Natural killer cell (primary cell): ENCODE data around the gene UTP11. TPM values are rescaled to one million over a fixed set of nuclear protein-coding genes. Genes with fewer than 3 reads are reported as not detected.
A peak's percentile ranks its signal among the peaks of the same experiment; 100 is the strongest.

Experiments used
- ATAC-seq, 3 donors: fragments of 150-1000 bp in 2 of 3; fragments of 200-7000 bp in 1 of 3; cut with Tn5 transposase; 1 replicate in 1 of 3; 2 replicates in 2 of 3; pipeline ENCODE4 v1.10.0; 2021; ENCODE audit warnings: mild to moderate bottlenecking in 2 of 3, moderate library complexity in 2 of 3
- DNase-seq, 2 donors: peaks; one replicate each; pipeline versions ENCODE4 v3.0.0 to v3.0.0-alpha.2; 2013 to 2021; ENCODE audit warnings: mixed read lengths in 1 of 2
- H3K27ac ChIP-seq: one replicate; pipeline ENCODE4 v1.5.1; 2013; ENCODE audit warnings: mild to moderate bottlenecking, low read length
- H3K27me3 ChIP-seq: one replicate; pipeline ENCODE4 v1.6.1; 2013; ENCODE audit warnings: low read length; ENCODE audit not compliant: control insufficient read depth, insufficient read depth
- H3K36me3 ChIP-seq: one replicate; pipeline ENCODE4 v1.6.1; 2013; ENCODE audit warnings: low read length; ENCODE audit not compliant: control insufficient read depth, insufficient read depth
- H3K4me1 ChIP-seq: one replicate; pipeline ENCODE4 v1.6.1; 2013; ENCODE audit warnings: low read length; ENCODE audit not compliant: control insufficient read depth, insufficient read depth
- H3K4me3 ChIP-seq: one replicate; pipeline ENCODE4 v1.5.1; 2013; ENCODE audit warnings: low read length
- H3K9me3 ChIP-seq: one replicate; pipeline ENCODE4 v1.6.1; 2013; ENCODE audit warnings: low read length; ENCODE audit not compliant: control insufficient read depth, insufficient read depth
- H3K27ac Mint-ChIP-seq, 2 donors: one replicate each; pipeline ENCODE4 v1.8.0; 2022; ENCODE audit warnings: mild to moderate bottlenecking in 2 of 2, mixed read lengths in 2 of 2, moderate library complexity in 1 of 2
- H3K27me3 Mint-ChIP-seq, 2 donors: one replicate each; pipeline ENCODE4 v1.8.0; 2022; ENCODE audit warnings: low read depth in 2 of 2, mixed read lengths in 2 of 2
- H3K36me3 Mint-ChIP-seq: one replicate; pipeline ENCODE4 v1.8.0; 2022; ENCODE audit warnings: mixed read lengths
- H3K4me1 Mint-ChIP-seq, 2 donors: one replicate each; pipeline ENCODE4 v1.8.0; 2022; ENCODE audit warnings: mixed read lengths in 2 of 2
- H3K4me3 Mint-ChIP-seq: one replicate; pipeline ENCODE4 v1.8.0; 2022; ENCODE audit warnings: mild to moderate bottlenecking, moderate library complexity, mixed read lengths
- H3K9me3 Mint-ChIP-seq, 2 donors: one replicate each; pipeline ENCODE4 v1.8.0; 2022; ENCODE audit warnings: mixed read lengths in 2 of 2
- CTCF ChIP-seq: fragments of 200-600 bp; IDR thresholded peaks from one replicate; pipeline ENCODE4 v1.8.0; 2022; ENCODE audit warnings: antibody characterized with exemption
- WGBS: methylation state at CpG from one replicate; pipeline ENCODE4 v1.1.7; 2013; ENCODE audit warnings: missing lambda C conversion rate; ENCODE audit not compliant: insufficient coverage; 5-methylcytosine and 5-hydroxymethylcytosine counted together
- intact Hi-C: fragments of 100-400 bp; cut with micrococcal nuclease; formaldehyde crosslinking; loops from one replicate; pipeline ENCODE4 v1.14.2; 2022
- total RNA-seq, 4 donors: library from RNA; stranded (reverse); fragments of 120-200 nt in 1 of 4; gene quantifications; one replicate each; pipeline versions ENCODE4 v1.2.3 to v1.2.4, GENCODE V29; 2013 to 2022

UTP11 gene
- total RNA-seq, 3 donors from 2014 or later (not counting 1 experiment from before 2014, with no cell fraction given), result 13.4 to 20.7 (median 19.2) TPM

DNA sequence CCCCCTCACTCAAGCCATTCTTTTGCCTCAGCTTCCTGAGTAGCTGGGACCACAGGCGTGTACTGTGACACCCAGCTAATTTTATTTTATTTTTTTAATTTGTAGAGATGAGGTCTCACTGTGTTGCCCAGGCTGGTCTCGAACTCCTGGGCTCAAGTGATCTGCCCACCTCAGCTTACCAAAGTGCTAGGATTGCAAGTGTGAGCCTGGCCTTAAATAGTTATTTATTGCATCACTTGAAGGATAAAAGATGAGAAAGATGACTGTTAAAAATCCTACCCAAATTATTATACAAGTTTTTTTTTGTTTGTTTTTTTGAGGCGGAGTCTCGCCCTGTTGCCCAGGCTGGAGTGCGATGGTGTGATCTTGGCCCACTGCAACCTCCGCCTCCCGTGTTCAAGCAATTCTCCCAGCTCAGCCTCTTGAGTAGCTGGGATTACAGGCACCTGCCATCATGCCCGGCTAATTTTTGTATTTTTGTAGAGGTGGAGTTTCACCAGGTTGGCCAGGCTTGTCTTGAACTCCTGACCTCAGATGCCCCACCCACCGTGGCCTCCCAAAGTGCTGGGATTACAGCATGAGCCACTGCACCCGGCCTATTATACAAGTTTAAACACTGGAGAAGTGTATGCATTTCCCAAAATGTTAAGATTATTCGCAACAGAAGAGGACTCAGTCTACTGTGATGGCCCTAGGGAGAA lies 2.3 kb downstream of the UTP11 start:
- H3K4me1 Mint-ChIP-seq, result peaks cover 50 to 52% of the 10 kb centered on the region in 2 donors

DNA sequence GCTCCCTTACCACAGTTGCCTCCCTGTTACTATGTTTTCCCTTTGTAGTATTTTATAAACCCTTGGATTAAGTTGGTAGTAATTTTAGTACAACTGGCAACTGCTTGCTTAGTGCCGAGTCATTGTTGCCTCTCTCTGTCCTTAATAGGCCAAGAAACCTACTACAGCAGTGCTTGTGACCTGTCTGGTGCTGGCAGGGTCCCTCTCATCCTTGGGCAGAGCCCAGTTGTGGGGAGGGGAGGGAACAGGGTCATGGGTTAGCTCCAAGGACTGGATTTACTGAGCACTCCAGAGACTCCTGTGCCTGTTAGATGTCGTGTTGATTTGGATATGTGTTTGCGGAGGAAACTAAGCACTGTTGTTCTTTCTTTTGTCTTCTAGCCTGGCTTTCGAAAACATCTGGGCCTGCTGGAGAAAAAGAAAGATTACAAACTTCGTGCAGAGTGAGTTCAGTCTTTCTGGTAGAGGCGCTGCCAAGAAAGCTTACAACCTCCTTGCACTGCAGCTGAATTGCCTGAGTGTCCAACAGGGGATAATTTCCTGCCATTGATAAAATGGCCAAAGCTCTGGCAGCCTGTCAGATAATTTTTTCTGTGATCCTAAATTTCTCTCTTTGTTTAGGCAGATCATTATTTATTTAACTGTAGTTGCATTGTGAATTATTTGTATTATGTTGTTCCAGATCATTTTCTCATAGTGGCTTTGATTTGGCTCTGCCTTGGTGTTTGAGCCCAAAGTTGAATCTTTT lies 3.6 kb downstream of the UTP11 start:
- Mint-ChIP-seq H3K9me3 (no peaks in the 10 kb centered on the region), H3K36me3 (no peaks in the 10 kb centered on the region), H3K27me3 (no peaks in the 10 kb centered on the region), H3K27ac (peak overlapping the region; percentile 24 to 29), H3K4me1 (peaks cover 38 to 43% of the 10 kb centered on the region in 2 donors), H3K4me3 (no peak overlapping the region)
- Histone ChIP-seq H3K4me3 (no peak overlapping the region), H3K9me3 (no peaks in the 10 kb centered on the region), H3K36me3 (peaks cover 44% of the 10 kb centered on the region), H3K27ac (no peak overlapping the region), H3K27me3 (no peaks in the 10 kb centered on the region), H3K4me1 (peaks cover 26% of the 10 kb centered on the region)
- no peak for ATAC-seq
- DNase-seq, result no peak
- WGBS, result 91% methylated on average over 5 of the region's 6 CpGs
- TF ChIP-seq CTCF, result no peak
- intact Hi-C loops, result no loop called here

More for the DNA sequence above, 2.3 kb downstream of the UTP11 start:
- Mint-ChIP-seq H3K4me3 (no peak overlapping the region), H3K9me3 (no peaks in the 10 kb centered on the region), H3K27me3 (no peaks in the 10 kb centered on the region), H3K27ac (no peak overlapping the region), H3K36me3 (no peaks in the 10 kb centered on the region)
- H3K36me3 ChIP-seq, result peaks cover 34% of the 10 kb centered on the region
- H3K9me3 ChIP-seq, result no peaks in the 10 kb centered on the region
- peaks cover 39% of the 10 kb centered on the region for H3K4me1 ChIP-seq
- H3K4me3 ChIP-seq, result no peak overlapping the region
- H3K27me3 ChIP-seq, result no peaks in the 10 kb centered on the region
- no peak for ATAC-seq
- no peak for TF ChIP-seq CTCF
- 92% methylated on average over 10 of the region's 11 CpGs for WGBS
- intact Hi-C loops, result no loop called here
- DNase-seq, result no peak
- no peak overlapping the region for H3K27ac ChIP-seq

DNA sequence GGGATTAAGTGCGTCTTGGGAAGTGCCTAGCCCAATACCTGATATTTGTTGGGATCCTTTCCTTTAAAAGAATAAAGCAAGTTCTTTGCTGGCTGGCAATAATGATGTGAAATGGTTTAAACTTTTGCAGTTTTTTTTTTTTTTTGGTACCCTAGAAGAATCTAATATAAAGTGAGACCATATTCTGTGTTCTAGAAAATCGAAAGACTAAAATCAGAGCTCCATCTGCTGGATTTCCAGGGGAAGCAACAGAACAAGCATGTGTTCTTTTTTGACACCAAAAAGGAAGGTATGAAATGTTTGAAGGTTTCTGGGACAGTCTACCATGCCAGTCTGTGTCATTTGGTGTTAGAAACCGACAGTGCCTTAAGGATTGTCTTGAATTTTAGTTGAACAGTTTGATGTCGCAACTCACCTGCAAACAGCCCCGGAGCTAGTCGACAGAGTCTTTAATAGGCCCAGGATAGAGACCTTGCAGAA lies 6.4 kb downstream of the UTP11 start:
- H3K27me3 ChIP-seq, result no peaks in the 10 kb centered on the region
- intact Hi-C loops, result no loop called here
- TF ChIP-seq CTCF, result peak; percentile 70
- Mint-ChIP-seq H3K9me3 (no peaks in the 10 kb centered on the region), H3K4me1 (peaks cover 13 to 18% of the 10 kb centered on the region in 2 donors), H3K36me3 (no peaks in the 10 kb centered on the region), H3K27me3 (no peaks in the 10 kb centered on the region), H3K27ac (peak overlapping the region; percentile 63 to 78), H3K4me3 (no peak overlapping the region)
- H3K27ac ChIP-seq, result no peak overlapping the region
- no peak overlapping the region for H3K4me3 ChIP-seq
- no peaks in the 10 kb centered on the region for H3K9me3 ChIP-seq
- H3K4me1 ChIP-seq, result peaks cover 5% of the 10 kb centered on the region
- 73% methylated on average over 6 of the region's 6 CpGs for WGBS
- peak in 1 of 2 donors; percentile 52 for DNase-seq
- peaks cover 69% of the 10 kb centered on the region for H3K36me3 ChIP-seq
- ATAC-seq, result peak; percentile 70 to 89 (median 83)
